ENCODE data around the gene ACY1.

ACY1 gene

DNA sequence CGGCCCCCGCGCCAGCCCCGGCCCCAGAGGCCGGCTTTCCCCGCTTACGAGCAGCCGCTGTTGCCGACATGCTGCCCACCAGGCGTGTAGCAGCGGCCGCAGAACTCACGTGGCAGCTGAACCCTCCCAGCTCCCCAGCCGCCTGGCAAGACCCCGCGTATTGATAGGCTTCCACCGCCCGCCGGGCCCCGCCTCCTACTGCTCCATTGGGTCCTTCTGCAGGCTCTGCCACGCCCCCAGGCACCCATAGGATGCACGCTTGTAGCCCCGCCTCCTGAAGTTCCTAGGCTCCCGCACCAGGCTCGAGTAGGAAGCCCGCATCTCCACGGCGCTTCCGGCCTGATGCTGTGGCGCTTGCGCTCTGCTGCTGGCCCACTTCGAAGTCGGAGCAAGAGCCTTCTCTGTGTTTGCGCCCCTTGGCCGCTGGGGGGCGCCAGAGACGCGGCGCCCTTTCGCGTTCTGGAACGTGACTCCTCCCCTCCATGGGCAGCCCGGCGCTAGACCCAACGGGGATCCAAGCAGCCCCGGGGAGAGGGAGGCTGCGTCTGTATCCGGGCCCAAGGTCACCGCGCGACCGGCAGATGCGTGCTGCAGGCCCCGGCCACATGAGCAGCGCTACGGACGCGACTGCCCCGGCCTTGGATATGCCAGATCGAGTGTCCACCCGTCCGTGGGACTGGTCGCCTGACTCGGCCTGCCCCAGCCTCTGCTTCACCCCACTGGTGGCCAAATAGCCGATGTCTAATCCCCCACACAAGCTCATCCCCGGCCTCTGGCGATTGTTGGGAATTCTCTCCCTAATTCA is 41.3 kb upstream of the ACY1 start, which contains the start of the genes PARP3 and RRP9:
PARP3 (plus strand) TSS at position 566 of the 805 bp plus-strand sequence. CDS start 993 bp downstream, outside the sequence.
RRP9 (minus strand) TSS at position 107 of the 805 bp plus-strand sequence; CDS start at position 70, 37 bp downstream.
- H3K27me3 ChIP-seq (ENCODE audit: low read depth, low read length), result no peaks in the 10 kb centered on the region
- H3K9me3 ChIP-seq (ENCODE audit: control insufficient read depth in 1 of 2, low read length in 2 of 2), result no peaks in the 10 kb centered on the region
- peak within 1 kb of the TSS; percentile 86 to 93 for H3K4me3 ChIP-seq (ENCODE audit: low read depth in 1 of 2, low read length in 2 of 2)
- H3K4me1 ChIP-seq (ENCODE audit: control insufficient read depth in 1 of 2, insufficient read depth in 2 of 2, low read length in 2 of 2), result peaks cover 18 to 26% of the 10 kb centered on the region in 2 donors
- H3K27ac ChIP-seq (ENCODE audit: low read length), result peak within 1 kb of the TSS; percentile 97
- peaks cover 23 to 40% of the 10 kb centered on the region in 2 donors for H3K36me3 ChIP-seq (ENCODE audit: control insufficient read depth in 1 of 2, insufficient read depth in 2 of 2, low read length in 2 of 2)

DNA sequence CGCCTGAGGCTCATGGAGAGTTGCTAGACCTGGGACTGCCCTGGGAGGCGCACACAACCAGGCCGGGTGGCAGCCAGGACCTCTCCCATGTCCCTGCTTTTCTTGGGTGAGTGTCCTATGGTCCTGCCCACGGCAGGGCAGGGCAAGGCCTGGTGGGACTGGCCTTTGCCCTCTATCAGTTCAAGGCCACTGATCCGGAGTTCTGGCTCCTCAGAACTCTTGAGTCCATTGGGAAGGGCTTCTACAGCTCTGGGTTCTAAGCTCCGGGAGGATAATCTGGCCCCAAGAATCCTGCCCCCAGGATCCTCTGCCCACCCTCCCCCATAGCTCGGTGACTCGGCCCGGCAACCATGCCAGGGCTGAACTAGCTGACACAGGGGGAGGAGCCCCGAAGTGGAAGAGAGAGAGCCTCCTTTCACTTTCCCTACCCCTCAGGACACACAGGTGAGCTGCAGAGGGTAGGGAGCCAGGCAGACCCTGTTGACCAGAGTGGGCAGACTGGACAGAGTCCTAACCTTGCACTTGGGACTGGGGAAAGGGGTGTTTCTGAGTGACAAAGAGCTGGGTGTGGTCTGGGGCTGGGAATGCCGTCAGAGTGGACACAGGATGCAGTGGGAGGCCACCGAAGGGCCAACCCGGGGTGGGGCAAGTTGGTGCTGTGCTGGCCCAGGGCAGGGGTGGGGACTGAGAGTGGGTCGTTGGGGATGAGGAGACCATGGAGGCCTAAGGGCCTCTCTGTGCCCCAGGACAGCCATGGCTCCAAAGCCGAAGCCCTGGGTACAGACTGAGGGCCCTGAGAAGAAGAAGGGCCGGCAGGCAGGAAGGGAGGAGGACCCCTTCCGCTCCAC is 40.5 kb upstream of the ACY1 start:
- H3K4me1 ChIP-seq (ENCODE audit: control insufficient read depth in 1 of 2, insufficient read depth in 2 of 2, low read length in 2 of 2), result peaks cover 18 to 26% of the 10 kb centered on the region in 2 donors
- H3K36me3 ChIP-seq (ENCODE audit: control insufficient read depth in 1 of 2, insufficient read depth in 2 of 2, low read length in 2 of 2), result peaks cover 15 to 38% of the 10 kb centered on the region in 2 donors
- no peaks in the 10 kb centered on the region for H3K9me3 ChIP-seq (ENCODE audit: control insufficient read depth in 1 of 2, low read length in 2 of 2)
- H3K4me3 ChIP-seq (ENCODE audit: low read depth in 1 of 2, low read length in 2 of 2), result peak overlapping the region; percentile 62 to 70
- H3K27me3 ChIP-seq (ENCODE audit: low read depth, low read length), result no peaks in the 10 kb centered on the region
- H3K27ac ChIP-seq (ENCODE audit: low read length), result peak overlapping the region; percentile 97

DNA sequence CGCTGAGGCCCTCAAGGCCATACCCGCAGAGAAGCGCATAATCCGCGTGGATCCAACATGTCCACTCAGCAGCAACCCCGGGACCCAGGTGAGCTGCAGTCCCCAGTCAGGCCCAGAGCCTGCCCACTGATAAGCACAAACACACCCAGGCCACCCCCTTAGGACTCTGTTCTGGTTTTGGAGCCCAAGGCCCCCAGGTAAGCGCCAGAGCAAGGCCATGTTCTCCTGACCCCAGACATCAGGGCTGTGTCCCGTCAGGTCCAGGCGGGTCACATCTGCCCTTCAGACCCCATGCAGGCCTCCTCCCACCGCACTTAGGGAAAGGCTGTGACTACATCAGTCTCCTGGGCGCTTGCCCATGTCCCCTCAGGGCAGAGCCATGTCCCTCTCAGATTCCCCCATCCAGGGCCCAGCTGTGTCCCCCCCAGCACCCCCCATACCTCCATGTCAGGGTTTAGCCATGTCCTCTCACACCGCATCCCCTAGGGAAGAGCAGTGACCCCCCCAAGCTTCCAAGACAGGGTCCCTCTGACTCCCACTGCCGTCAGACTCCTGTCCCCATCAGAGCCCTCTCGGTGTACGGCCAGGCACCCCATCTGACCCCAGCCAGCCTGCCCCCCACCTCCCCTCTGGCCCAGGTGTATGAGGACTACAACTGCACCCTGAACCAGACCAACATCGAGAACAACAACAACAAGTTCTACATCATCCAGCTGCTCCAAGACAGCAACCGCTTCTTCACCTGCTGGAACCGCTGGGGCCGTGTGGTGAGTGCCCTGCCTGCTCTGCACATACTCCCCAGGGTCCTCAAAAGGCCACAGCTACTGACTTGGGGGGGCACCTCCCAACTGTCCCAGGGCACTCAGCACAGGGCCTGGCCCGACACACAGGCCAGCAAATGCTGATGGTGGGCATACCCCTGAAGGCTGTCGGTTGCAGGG is 39.6 kb upstream of the ACY1 start:
- peak overlapping the region; percentile 62 to 70 for H3K4me3 ChIP-seq (ENCODE audit: low read depth in 1 of 2, low read length in 2 of 2)
- H3K9me3 ChIP-seq (ENCODE audit: control insufficient read depth in 1 of 2, low read length in 2 of 2), result no peaks in the 10 kb centered on the region
- no peaks in the 10 kb centered on the region for H3K27me3 ChIP-seq (ENCODE audit: low read depth, low read length)
- peaks cover 6 to 36% of the 10 kb centered on the region in 2 donors for H3K36me3 ChIP-seq (ENCODE audit: control insufficient read depth in 1 of 2, insufficient read depth in 2 of 2, low read length in 2 of 2)
- peak overlapping the region; percentile 97 for H3K27ac ChIP-seq (ENCODE audit: low read length)
- peaks cover 18 to 26% of the 10 kb centered on the region in 2 donors for H3K4me1 ChIP-seq (ENCODE audit: control insufficient read depth in 1 of 2, insufficient read depth in 2 of 2, low read length in 2 of 2)

DNA sequence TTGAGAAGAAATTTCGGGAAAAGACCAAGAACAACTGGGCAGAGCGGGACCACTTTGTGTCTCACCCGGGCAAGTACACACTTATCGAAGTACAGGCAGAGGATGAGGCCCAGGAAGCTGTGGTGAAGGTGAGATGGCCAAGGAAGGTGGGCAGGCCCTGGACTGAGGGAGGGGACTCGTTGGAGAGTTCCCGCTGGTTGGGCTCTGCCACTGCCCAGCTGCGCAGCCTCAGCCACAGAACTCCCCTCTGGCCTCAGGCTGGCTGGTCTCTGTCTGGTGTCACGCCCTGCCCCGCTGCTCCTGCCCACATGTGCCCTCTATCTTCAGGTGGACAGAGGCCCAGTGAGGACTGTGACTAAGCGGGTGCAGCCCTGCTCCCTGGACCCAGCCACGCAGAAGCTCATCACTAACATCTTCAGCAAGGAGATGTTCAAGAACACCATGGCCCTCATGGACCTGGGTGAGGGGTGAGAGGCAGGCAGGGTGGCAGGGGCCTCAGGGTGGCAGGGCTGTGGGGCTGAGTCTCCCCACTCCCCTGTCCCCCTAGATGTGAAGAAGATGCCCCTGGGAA is 38.8 kb upstream of the ACY1 start:
- peaks cover 18 to 26% of the 10 kb centered on the region in 2 donors for H3K4me1 ChIP-seq (ENCODE audit: control insufficient read depth in 1 of 2, insufficient read depth in 2 of 2, low read length in 2 of 2)
- H3K4me3 ChIP-seq (ENCODE audit: low read depth in 1 of 2, low read length in 2 of 2), result no peak overlapping the region
- no peaks in the 10 kb centered on the region for H3K9me3 ChIP-seq (ENCODE audit: control insufficient read depth in 1 of 2, low read length in 2 of 2)
- H3K36me3 ChIP-seq (ENCODE audit: control insufficient read depth in 1 of 2, insufficient read depth in 2 of 2, low read length in 2 of 2), result peaks cover 5 to 42% of the 10 kb centered on the region in 2 donors
- no peak overlapping the region for H3K27ac ChIP-seq (ENCODE audit: low read length)
- no peaks in the 10 kb centered on the region for H3K27me3 ChIP-seq (ENCODE audit: low read depth, low read length)

DNA sequence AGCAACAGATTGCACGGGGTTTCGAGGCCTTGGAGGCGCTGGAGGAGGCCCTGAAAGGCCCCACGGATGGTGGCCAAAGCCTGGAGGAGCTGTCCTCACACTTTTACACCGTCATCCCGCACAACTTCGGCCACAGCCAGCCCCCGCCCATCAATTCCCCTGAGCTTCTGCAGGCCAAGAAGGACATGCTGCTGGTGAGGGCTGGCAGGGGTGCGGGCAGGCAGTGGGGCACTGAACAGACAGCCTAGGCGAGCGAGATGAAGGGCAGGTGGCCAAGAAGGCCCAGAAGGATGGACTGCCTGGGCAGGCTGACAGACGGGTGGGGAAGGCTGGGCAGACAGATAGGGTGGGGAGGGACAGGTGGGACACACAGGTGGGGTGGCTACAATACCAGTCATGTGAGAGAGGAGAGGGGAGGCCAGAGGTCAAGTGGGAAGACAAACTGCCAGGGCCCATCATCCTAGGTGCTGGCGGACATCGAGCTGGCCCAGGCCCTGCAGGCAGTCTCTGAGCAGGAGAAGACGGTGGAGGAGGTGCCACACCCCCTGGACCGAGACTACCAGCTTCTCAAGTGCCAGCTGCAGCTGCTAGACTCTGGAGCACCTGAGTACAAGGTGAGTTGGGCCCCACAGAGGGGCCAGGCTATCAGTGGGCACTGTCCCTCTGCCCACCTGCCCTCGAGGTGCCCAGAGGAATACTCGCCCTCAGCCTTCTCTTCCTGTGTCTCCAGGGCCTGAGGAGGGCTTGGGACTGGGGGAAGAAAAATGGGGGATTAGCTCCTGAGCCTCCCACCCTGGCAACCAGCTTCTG is 38.1 kb upstream of the ACY1 start:
- H3K4me1 ChIP-seq (ENCODE audit: control insufficient read depth in 1 of 2, insufficient read depth in 2 of 2, low read length in 2 of 2), result peaks cover 18 to 22% of the 10 kb centered on the region in 2 donors
- no peaks in the 10 kb centered on the region for H3K27me3 ChIP-seq (ENCODE audit: low read depth, low read length)
- no peaks in the 10 kb centered on the region for H3K9me3 ChIP-seq (ENCODE audit: control insufficient read depth in 1 of 2, low read length in 2 of 2)
- peaks cover 5 to 42% of the 10 kb centered on the region in 2 donors for H3K36me3 ChIP-seq (ENCODE audit: control insufficient read depth in 1 of 2, insufficient read depth in 2 of 2, low read length in 2 of 2)
- H3K4me3 ChIP-seq (ENCODE audit: low read depth in 1 of 2, low read length in 2 of 2), result no peak overlapping the region
- H3K27ac ChIP-seq (ENCODE audit: low read length), result no peak overlapping the region

DNA sequence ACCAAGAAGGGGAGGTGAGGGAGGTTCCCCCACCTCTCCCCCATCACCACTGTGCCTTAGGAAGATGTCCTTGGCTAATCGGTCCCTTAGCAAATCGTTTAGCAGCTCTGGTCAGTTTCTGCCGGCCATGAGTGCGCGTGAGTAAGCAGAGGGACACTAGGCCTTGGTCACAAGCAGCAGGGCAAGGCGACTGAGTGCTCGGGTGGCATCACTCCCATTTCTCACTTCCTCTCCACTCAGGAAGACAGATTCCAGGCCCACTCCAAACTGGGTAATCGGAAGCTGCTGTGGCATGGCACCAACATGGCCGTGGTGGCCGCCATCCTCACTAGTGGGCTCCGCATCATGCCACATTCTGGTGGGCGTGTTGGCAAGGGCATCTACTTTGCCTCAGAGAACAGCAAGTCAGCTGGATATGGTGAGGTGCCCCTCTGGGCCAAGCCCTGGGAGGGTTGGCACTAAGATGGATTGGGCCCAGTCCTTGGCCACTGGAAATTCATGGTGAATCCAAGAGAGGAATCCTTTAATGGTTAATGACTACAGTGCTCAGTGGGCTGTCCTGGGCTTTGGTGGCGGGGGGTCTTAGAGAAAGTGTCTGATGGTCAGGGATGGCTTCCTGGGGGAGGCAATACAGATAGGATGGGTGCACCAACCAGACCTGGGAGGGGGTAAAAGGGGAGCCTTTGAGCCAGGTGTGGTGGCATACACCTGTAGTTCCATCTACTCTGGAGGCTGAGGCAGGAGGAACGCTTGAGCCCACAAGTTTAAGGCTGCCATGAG is 37.2 kb upstream of the ACY1 start:
- H3K36me3 ChIP-seq (ENCODE audit: control insufficient read depth in 1 of 2, insufficient read depth in 2 of 2, low read length in 2 of 2), result peaks cover 5 to 42% of the 10 kb centered on the region in 2 donors

DNA sequence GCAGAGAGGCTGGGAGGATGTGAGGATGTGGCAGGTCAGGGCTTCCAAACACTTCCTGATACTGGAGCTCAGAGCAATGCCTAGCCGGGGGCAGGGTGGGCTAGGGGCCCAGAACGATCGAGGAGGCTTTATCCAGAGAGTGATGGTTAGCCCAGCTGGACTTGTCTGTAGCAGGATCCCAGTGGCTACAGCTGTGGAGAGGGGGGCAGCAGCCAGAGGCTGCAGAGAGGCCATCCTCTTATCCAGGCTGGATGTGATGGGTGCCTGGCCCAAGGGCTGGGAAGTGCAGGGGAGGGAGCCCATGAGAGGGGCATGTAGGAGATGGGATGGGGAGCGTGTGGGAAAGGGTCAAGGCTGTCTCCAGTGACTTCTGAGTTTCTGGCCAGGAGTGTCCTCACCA is 36.5 kb upstream of the ACY1 start:
- Histone ChIP-seq H3K9me3 (ENCODE audit: control insufficient read depth in 1 of 2, low read length in 2 of 2) (no peaks in the 10 kb centered on the region), H3K27ac (ENCODE audit: low read length) (no peak overlapping the region), H3K4me1 (ENCODE audit: control insufficient read depth in 1 of 2, insufficient read depth in 2 of 2, low read length in 2 of 2) (peaks cover 11 to 12% of the 10 kb centered on the region in 2 donors), H3K36me3 (ENCODE audit: control insufficient read depth in 1 of 2, insufficient read depth in 2 of 2, low read length in 2 of 2) (peaks cover 5 to 38% of the 10 kb centered on the region in 2 donors), H3K4me3 (ENCODE audit: low read depth in 1 of 2, low read length in 2 of 2) (no peak overlapping the region), H3K27me3 (ENCODE audit: low read depth, low read length) (no peaks in the 10 kb centered on the region)

More for the DNA sequence above, 37.2 kb upstream of the ACY1 start:
- Histone ChIP-seq H3K27me3 (ENCODE audit: low read depth, low read length) (no peaks in the 10 kb centered on the region), H3K4me1 (ENCODE audit: control insufficient read depth in 1 of 2, insufficient read depth in 2 of 2, low read length in 2 of 2) (peaks cover 14% of the 10 kb centered on the region in 2 donors), H3K9me3 (ENCODE audit: control insufficient read depth in 1 of 2, low read length in 2 of 2) (no peaks in the 10 kb centered on the region), H3K27ac (ENCODE audit: low read length) (no peak overlapping the region), H3K4me3 (ENCODE audit: low read depth in 1 of 2, low read length in 2 of 2) (no peak overlapping the region)

DNA sequence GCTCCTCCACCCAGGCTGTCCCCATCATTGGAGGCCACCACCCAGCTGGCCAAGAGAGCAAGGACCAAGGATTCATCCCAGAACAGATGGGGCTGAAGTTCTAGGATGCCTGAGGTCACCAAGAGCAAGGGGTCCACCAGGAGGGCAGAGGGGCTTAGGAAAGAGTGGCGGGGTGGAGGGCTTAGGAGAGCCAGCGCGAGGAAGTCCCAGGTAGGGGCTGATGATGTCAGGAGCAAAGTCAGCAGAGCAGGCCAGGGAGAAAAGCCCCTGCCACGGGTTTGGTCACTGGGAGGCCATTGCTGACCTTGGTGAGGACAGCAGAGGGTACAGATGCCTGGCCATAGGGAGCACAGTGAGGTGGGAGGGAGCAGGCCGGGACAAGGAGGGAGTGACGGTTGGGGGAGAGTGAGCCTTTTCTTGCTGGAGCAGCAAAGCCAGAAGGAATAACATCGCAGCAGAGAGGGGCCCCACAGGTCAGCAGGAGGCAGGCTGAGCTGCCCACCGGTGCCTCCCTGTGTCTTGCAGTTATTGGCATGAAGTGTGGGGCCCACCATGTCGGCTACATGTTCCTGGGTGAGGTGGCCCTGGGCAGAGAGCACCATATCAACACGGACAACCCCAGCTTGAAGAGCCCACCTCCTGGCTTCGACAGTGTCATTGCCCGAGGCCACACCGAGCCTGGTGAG is 36.0 kb upstream of the ACY1 start:
- Histone ChIP-seq H3K36me3 (ENCODE audit: control insufficient read depth in 1 of 2, insufficient read depth in 2 of 2, low read length in 2 of 2) (peaks cover 5 to 38% of the 10 kb centered on the region in 2 donors), H3K27me3 (ENCODE audit: low read depth, low read length) (no peaks in the 10 kb centered on the region), H3K4me3 (ENCODE audit: low read depth in 1 of 2, low read length in 2 of 2) (no peak overlapping the region), H3K27ac (ENCODE audit: low read length) (no peak overlapping the region), H3K4me1 (ENCODE audit: control insufficient read depth in 1 of 2, insufficient read depth in 2 of 2, low read length in 2 of 2) (peaks cover 11% of the 10 kb centered on the region in 2 donors), H3K9me3 (ENCODE audit: control insufficient read depth in 1 of 2, low read length in 2 of 2) (no peaks in the 10 kb centered on the region)

DNA sequence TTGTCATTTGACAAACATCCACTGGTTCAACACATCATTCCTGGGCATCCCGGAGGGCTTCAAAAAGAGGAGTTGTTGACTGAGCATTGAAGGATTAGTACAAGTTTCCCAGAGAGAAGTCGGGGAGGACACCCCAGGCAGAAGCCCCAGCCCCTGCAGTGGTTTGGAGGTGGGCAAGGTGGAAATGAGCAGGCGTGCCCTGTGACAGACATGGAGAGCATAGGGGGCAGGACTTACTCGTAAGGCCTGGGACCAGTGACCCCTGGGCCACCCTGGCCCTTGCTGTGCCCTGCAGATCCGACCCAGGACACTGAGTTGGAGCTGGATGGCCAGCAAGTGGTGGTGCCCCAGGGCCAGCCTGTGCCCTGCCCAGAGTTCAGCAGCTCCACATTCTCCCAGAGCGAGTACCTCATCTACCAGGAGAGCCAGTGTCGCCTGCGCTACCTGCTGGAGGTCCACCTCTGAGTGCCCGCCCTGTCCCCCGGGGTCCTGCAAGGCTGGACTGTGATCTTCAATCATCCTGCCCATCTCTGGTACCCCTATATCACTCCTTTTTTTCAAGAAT is 35.2 kb upstream of the ACY1 start:
- H3K9me3 ChIP-seq (ENCODE audit: control insufficient read depth in 1 of 2, low read length in 2 of 2), result no peaks in the 10 kb centered on the region
- no peak overlapping the region for H3K4me3 ChIP-seq (ENCODE audit: low read depth in 1 of 2, low read length in 2 of 2)
- no peaks in the 10 kb centered on the region for H3K27me3 ChIP-seq (ENCODE audit: low read depth, low read length)
- H3K36me3 ChIP-seq (ENCODE audit: control insufficient read depth in 1 of 2, insufficient read depth in 2 of 2, low read length in 2 of 2), result peaks cover 5 to 38% of the 10 kb centered on the region in 2 donors
- no peak overlapping the region for H3K27ac ChIP-seq (ENCODE audit: low read length)
- peaks cover 3 to 4% of the 10 kb centered on the region in 2 donors for H3K4me1 ChIP-seq (ENCODE audit: control insufficient read depth in 1 of 2, insufficient read depth in 2 of 2, low read length in 2 of 2)
